Thoracic aorta (tissue), 2 donors: ENCODE results near the gene ARPC2. TPM values are rescaled to one million over a fixed set of nuclear protein-coding genes. Genes with fewer than 3 reads are reported as not detected.

ENCODE experiments used
- ATAC-seq: fragments of 150-250 bp; one replicate; pipeline ENCODE4 v1.8.0; 2017; ENCODE audit warnings: low read depth; ENCODE audit not compliant: insufficient number of reproducible peaks, low FRiP score
- DNase-seq: peaks from one replicate; pipeline ENCODE4 v3.0.0-alpha.2; 2020; ENCODE audit warnings: low spot score
- H3K27ac ChIP-seq, 2 donors: fragments of 200-600 bp; sonication (generic); 1 replicate in 1 of 2; 2 replicates in 1 of 2; pipeline ENCODE4 v1.5.1; 2016; ENCODE audit warnings: mild to moderate bottlenecking in 2 of 2, moderate library complexity in 2 of 2
- H3K27me3 ChIP-seq: fragments of 200-600 bp; sonication (generic); replicated peaks from 2 replicates; pipeline ENCODE4 v1.6.0; 2016; ENCODE audit warnings: mild to moderate bottlenecking; ENCODE audit not compliant: insufficient read depth
- H3K36me3 ChIP-seq: fragments of 200-600 bp; sonication (generic); one replicate; pipeline ENCODE4 v1.5.1; 2016
- H3K4me1 ChIP-seq, 2 donors: fragments of 200-600 bp; sonication (generic); 1 replicate in 1 of 2; 2 replicates in 1 of 2; pipeline versions ENCODE4 v1.5.1 to v1.6.0; 2016; ENCODE audit warnings: low read depth in 2 of 2, mild to moderate bottlenecking in 1 of 2; ENCODE audit not compliant: control insufficient read depth in 1 of 2
- H3K4me3 ChIP-seq: fragments of 200-600 bp; sonication (generic); 2 replicates; pipeline ENCODE4 v1.5.1; 2016; ENCODE audit warnings: mild to moderate bottlenecking
- H3K9me3 ChIP-seq: fragments of 200-600 bp; sonication (generic); 2 replicates; pipeline ENCODE4 v1.5.1; 2016
- CTCF ChIP-seq: fragments of 200-600 bp; sonication (generic); IDR thresholded peaks from one replicate; pipeline ENCODE4 v1.5.1; 2019; ENCODE audit warnings: antibody characterized with exemption
- total RNA-seq, 2 donors: library from RNA; depleted of rRNA; stranded (reverse); fragments of >200 nt; gene quantifications; one replicate each; pipeline versions ENCODE4 v1.1.0 to v1.2.3, GENCODE V29; 2016

ARPC2 gene
- total RNA-seq, 2 donors from 2014 or later, result 378 to 469 TPM

- Histone ChIP-seq H3K36me3 (peaks cover 33% of the 10 kb centered on the region), H3K4me1 (peaks cover 15 to 57% of the 10 kb centered on the region in 2 donors), H3K27ac (peak overlapping the region; percentile 67 to 88), H3K27me3 (no peaks in the 10 kb centered on the region), H3K9me3 (no peaks in the 10 kb centered on the region), H3K4me3 (no peak overlapping the region)
- no peak for TF ChIP-seq CTCF
- ATAC-seq, result no peak
- DNase-seq, result no peak
Observed at GRCh38 chr2:218261423-218262236, 44.6 kb downstream of the ARPC2 start.

- TF ChIP-seq CTCF, result no peak
- ATAC-seq (no peak), DNase-seq (no peak)
- no peak overlapping the region for H3K4me3 ChIP-seq
- no peaks in the 10 kb centered on the region for H3K27me3 ChIP-seq
- H3K36me3 ChIP-seq, result peaks cover 39% of the 10 kb centered on the region
- H3K27ac ChIP-seq, result peak overlapping the region in 1 of 2 donors; percentile 23
- no peaks in the 10 kb centered on the region for H3K9me3 ChIP-seq
- peaks cover 15 to 57% of the 10 kb centered on the region in 2 donors for H3K4me1 ChIP-seq
Observed at GRCh38 chr2:218262237-218262600, 45.2 kb downstream of the ARPC2 start.

GRCh38 chr2:218262631-218263586 is 45.9 kb downstream of the ARPC2 start:
- Histone ChIP-seq H3K27ac (peak overlapping the region; percentile 23 to 24), H3K9me3 (no peaks in the 10 kb centered on the region), H3K4me1 (peaks cover 15 to 60% of the 10 kb centered on the region in 2 donors), H3K27me3 (no peaks in the 10 kb centered on the region), H3K36me3 (peaks cover 43% of the 10 kb centered on the region), H3K4me3 (no peak overlapping the region)
- DNase-seq, result no peak
- no peak for TF ChIP-seq CTCF
- ATAC-seq, result no peak

- Histone ChIP-seq H3K4me1 (peaks cover 12 to 63% of the 10 kb centered on the region in 2 donors), H3K4me3 (no peak overlapping the region), H3K27me3 (no peaks in the 10 kb centered on the region), H3K27ac (no peak overlapping the region), H3K9me3 (no peaks in the 10 kb centered on the region), H3K36me3 (peaks cover 43% of the 10 kb centered on the region)
- TF ChIP-seq CTCF, result no peak
- ATAC-seq (no peak), DNase-seq (no peak)
Observed at GRCh38 chr2:218263817-218264641, 47.0 kb downstream of the ARPC2 start.
